GM18517 (cell line): ENCODE results near the gene OR2L8.

Source experiments
- ATAC-seq: cut with Tn5 transposase; IDR thresholded peaks from one replicate; pipeline ENCODE4 v1.9.1; 2021; ENCODE audit warnings: mild to moderate bottlenecking, moderate library complexity; ENCODE audit not compliant: unreplicated experiment

The OR2L8 gene

DNA sequence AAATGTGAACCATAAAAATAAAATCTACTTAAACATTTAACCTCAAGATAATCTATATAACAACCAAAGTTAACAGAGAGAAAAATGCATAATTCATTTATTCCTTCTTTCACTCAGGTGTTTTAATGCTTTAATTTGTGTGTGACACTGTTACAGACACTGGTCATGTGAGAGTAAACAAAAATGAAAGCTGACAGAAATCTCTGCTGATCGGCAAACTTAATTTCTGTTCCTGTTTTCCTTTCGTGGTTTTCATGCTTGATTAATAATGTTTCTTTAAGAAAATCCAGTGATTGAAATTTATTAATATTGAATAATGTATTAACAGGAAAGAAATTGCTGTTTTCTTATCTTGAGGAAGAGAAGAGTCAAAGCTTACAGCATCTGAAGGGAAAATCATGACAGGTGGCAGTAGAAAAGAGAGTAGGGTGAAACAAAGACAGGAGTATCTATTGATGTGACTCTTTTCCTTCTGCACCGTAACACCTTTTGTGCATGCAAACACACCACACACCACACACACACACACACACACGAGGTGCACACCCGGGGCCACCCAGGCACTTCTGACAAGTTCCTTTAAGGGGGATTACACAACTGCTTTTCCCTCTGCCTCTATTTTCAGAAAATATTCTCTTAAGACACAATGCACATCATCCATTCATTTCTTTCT is 18.0 kb downstream of the OR2L8 start:
- ATAC-seq = peak; percentile 68

DNA sequence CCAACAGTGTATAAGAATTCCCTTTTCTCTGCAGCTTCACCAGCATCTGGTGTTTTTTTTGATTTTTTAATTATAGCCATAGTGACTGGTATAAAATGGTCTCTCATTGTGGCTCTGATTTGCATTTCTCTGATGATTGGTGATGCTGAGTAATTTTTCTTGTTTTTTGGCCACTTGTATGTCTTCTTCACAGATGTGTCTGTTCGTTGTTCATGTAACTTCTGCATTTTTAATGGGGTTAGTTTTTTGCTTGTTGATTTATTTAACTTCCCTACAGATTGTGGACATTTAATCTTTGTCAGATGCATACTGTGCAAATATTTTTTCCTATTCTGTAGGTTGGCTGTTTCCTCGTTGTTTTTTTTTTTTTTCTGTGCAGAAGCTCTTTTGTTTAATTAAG is 44.3 kb downstream of the OR2L8 start:
- no peak for ATAC-seq

DNA sequence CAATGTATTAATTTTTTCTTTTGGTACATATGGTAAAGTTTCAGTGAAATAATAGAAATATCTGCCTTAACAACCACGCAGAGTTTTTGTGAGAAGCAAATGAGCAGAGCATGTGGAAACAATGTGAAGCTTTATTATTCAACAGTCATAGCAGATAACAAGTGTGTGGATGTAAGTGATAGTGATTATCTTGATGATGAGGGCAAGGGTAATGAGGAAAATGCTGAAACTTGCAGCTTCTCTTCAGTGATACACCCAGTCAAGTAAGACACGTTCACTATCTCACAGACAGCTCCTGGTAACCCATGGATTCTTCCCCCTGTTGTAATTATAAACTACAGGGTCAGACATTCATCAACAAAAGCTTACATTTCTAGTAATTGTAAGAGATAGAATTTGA is 50.2 kb downstream of the OR2L8 start:
- ATAC-seq = no peak
